Large intestine (tissue), 3 donors: ENCODE data around the gene DSCAML1. TPM values are rescaled to one million over a fixed set of nuclear protein-coding genes. Genes with fewer than 3 reads are reported as not detected.

ENCODE experiments used
- DNase-seq, 2 donors: peaks; one replicate each; pipeline versions ENCODE4 v3.0.0 to v3.0.0-alpha.2; 2013
- H3K27ac ChIP-seq: one replicate; pipeline ENCODE4 v1.5.1; 2013; ENCODE audit warnings: low read length
- H3K27me3 ChIP-seq: 2 replicates; pipeline ENCODE4 v1.6.1; 2013; ENCODE audit warnings: low read length; ENCODE audit not compliant: control insufficient read depth, insufficient read depth
- H3K36me3 ChIP-seq: 2 replicates; pipeline ENCODE4 v1.6.1; 2013; ENCODE audit warnings: low read length; ENCODE audit not compliant: control insufficient read depth, insufficient read depth
- H3K4me1 ChIP-seq: one replicate; pipeline ENCODE4 v1.6.1; 2013; ENCODE audit warnings: low read length; ENCODE audit not compliant: control insufficient read depth, insufficient read depth
- H3K4me3 ChIP-seq: one replicate; pipeline ENCODE4 v1.5.1; 2013; ENCODE audit warnings: low read length
- H3K9me3 ChIP-seq: one replicate; pipeline ENCODE4 v1.6.1; 2013; ENCODE audit warnings: mild to moderate bottlenecking, low read depth, low read length, moderate library complexity; ENCODE audit not compliant: control insufficient read depth
- WGBS: methylation state at CpG from one replicate; pipeline ENCODE4 v1.1.5; 2013; ENCODE audit warnings: low lambda C conversion rate; ENCODE audit not compliant: insufficient coverage; 5-methylcytosine and 5-hydroxymethylcytosine counted together
- polyA plus RNA-seq: library from polyadenylated mRNA; unstranded; fragments of 120-200 nt; gene quantifications from one replicate; pipeline ENCODE4 v1.2.1, GENCODE V29; 2013

DSCAML1 gene
- polyA plus RNA-seq, 1 donor, result 1.6 TPM

DNA sequence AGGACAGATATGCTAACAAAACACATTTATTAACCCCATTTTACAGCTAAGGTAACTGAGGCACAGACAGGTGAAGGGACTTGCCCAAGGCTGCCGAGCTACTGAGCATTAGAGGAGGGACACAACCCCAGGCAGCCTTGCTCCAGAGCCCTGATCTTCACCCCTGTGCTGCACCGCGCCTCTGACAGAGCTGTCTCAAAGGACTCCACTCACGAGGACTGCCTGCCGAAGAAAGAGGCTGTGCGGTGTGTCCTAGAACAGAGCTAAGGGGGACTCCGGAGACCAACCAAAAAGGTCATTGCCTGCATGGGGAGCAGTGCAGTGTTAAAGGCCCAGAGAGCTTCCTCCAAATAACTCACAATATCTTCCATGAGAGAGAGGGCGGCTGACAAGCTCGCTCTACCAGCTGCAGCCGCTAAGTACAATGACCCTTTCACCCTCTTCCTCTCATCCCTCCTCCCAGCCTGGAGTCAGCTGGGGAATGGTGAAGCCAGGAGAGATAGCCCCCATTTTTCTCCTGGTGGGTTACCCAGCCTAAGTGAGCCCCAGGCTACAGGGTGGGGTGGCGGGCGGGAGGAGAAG is 119.2 kb downstream of the DSCAML1 start:
- Histone ChIP-seq H3K9me3 (no peaks in the 10 kb centered on the region), H3K4me1 (peaks cover 40% of the 10 kb centered on the region), H3K27ac (peak overlapping the region; percentile 96), H3K36me3 (no peaks in the 10 kb centered on the region), H3K27me3 (no peaks in the 10 kb centered on the region), H3K4me3 (no peak overlapping the region)
- DNase-seq, result peak in 1 of 2 donors; percentile 38
- no CpG with 5 or more reads among the region's 12 CpGs for WGBS

- no peak for DNase-seq
- Histone ChIP-seq H3K4me1 (peaks cover 35% of the 10 kb centered on the region), H3K27ac (no peak overlapping the region), H3K4me3 (no peak overlapping the region), H3K9me3 (no peaks in the 10 kb centered on the region), H3K36me3 (no peaks in the 10 kb centered on the region), H3K27me3 (no peaks in the 10 kb centered on the region)
- no CpG with 5 or more reads among the region's 7 CpGs for WGBS
These were observed 120.5 kb downstream of the DSCAML1 start for GRCh38 chr11:117676501-117676900.

- H3K36me3 ChIP-seq, result no peaks in the 10 kb centered on the region
- 67% methylated on average over 1 of the region's 8 CpGs for WGBS
- H3K27ac ChIP-seq, result no peak overlapping the region
- peaks cover 10% of the 10 kb centered on the region for H3K4me1 ChIP-seq
- DNase-seq, result no peak
- no peaks in the 10 kb centered on the region for H3K9me3 ChIP-seq
- no peaks in the 10 kb centered on the region for H3K27me3 ChIP-seq
- no peak overlapping the region for H3K4me3 ChIP-seq
These were observed 123.4 kb downstream of the DSCAML1 start for GRCh38 chr11:117673602-117674001.

GRCh38 chr11:117671370-117671769 is 125.6 kb downstream of the DSCAML1 start:
- H3K27ac ChIP-seq, result no peak overlapping the region
- no peaks in the 10 kb centered on the region for H3K4me1 ChIP-seq
- H3K36me3 ChIP-seq, result no peaks in the 10 kb centered on the region
- DNase-seq, result no peak
- no CpG with 5 or more reads among the region's 4 CpGs for WGBS
- H3K9me3 ChIP-seq, result no peaks in the 10 kb centered on the region
- no peak overlapping the region for H3K4me3 ChIP-seq
- no peaks in the 10 kb centered on the region for H3K27me3 ChIP-seq

- no peaks in the 10 kb centered on the region for H3K27me3 ChIP-seq
- no peak overlapping the region for H3K4me3 ChIP-seq
- no CpG with 5 or more reads among the region's 7 CpGs for WGBS
- H3K4me1 ChIP-seq, result no peaks in the 10 kb centered on the region
- no peak for DNase-seq
- no peaks in the 10 kb centered on the region for H3K9me3 ChIP-seq
- H3K27ac ChIP-seq, result no peak overlapping the region
- no peaks in the 10 kb centered on the region for H3K36me3 ChIP-seq
These were observed 126.1 kb downstream of the DSCAML1 start for GRCh38 chr11:117670924-117671323.

DNA sequence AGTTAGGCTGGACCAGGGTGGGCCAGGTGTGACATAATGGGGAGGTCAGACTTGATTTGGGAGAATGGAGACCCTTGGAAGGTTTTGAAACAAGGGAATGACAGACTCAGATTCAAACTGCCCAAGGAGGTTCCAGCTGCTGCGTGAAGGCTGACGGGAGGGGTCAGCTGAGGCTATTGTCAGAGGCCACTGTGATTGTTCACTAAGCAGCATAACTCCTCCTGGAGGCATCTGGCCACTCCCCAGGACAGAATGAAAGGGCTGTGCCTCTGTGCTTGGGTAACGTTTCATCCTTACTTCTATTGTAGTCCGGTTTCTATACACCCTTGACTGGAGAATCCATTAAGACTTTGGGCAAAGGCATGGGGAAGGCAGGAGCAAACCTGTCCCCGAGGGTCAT is 126.6 kb downstream of the DSCAML1 start:
- Histone ChIP-seq H3K9me3 (no peaks in the 10 kb centered on the region), H3K36me3 (no peaks in the 10 kb centered on the region), H3K27me3 (no peaks in the 10 kb centered on the region), H3K4me3 (no peak overlapping the region), H3K27ac (no peak overlapping the region), H3K4me1 (no peaks in the 10 kb centered on the region)
- WGBS, result no CpG with 5 or more reads among the region's 5 CpGs
- DNase-seq, result no peak

DNA sequence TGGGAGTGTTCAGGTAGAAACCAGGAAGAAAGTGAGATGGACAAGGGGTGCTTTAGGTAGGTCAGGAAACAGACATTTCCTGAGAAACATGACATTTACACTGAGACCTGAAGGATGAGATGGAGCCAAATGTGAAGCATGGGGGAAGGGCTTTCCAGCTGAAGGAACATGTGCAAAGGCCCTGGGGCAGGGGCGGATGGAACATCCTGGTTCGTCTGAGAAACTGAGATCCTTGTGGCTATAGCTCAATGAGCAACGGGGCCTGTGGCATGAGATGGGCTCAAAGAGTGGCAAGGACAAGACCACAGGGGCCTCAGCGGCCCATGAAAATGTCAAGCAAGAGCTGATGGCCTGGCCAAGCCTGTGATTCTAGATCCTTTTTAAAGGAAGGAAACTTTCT is 127.4 kb downstream of the DSCAML1 start:
- Histone ChIP-seq H3K4me1 (peaks cover 6% of the 10 kb centered on the region), H3K4me3 (no peak overlapping the region), H3K36me3 (no peaks in the 10 kb centered on the region), H3K27ac (no peak overlapping the region), H3K9me3 (no peaks in the 10 kb centered on the region), H3K27me3 (no peaks in the 10 kb centered on the region)
- DNase-seq, result no peak
- WGBS, result no CpG with 5 or more reads among the region's 4 CpGs

DNA sequence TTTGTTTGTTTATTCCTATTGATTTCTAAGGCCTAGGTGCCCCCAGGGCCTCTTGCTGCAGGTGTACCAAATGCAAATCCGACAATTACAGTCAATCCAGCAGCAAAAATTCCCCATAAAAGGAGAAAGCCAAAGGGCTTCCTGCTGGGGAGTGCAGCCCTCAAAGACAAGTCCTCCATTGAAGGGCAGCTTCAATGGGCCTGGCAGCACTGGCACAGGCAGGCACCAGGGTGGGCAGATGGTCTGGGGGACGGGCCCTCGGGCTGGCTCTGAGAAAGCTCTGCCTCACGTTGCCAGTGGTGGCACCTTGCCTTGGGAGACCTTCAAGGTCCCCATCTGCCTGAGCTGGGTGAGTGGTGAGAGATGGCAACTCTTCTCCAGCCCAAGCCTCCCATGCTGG is 128.0 kb downstream of the DSCAML1 start:
- DNase-seq, result no peak
- H3K27me3 ChIP-seq, result no peaks in the 10 kb centered on the region
- H3K4me3 ChIP-seq, result no peak overlapping the region
- H3K36me3 ChIP-seq, result no peaks in the 10 kb centered on the region
- peaks cover 12% of the 10 kb centered on the region for H3K4me1 ChIP-seq
- WGBS, result no CpG with 5 or more reads among the region's 4 CpGs
- H3K9me3 ChIP-seq, result no peaks in the 10 kb centered on the region
- no peak overlapping the region for H3K27ac ChIP-seq

GRCh38 chr11:117668321-117668751 is 128.7 kb downstream of the DSCAML1 start:
- H3K4me1 ChIP-seq, result peaks cover 14% of the 10 kb centered on the region
- WGBS, result no CpG with 5 or more reads among the region's 6 CpGs
- H3K27ac ChIP-seq, result no peak overlapping the region
- H3K4me3 ChIP-seq, result no peak overlapping the region
- no peaks in the 10 kb centered on the region for H3K27me3 ChIP-seq
- DNase-seq, result no peak
- no peaks in the 10 kb centered on the region for H3K36me3 ChIP-seq
- H3K9me3 ChIP-seq, result no peaks in the 10 kb centered on the region

- H3K27ac ChIP-seq, result no peak overlapping the region
- no CpG with 5 or more reads among the region's 8 CpGs for WGBS
- H3K36me3 ChIP-seq, result no peaks in the 10 kb centered on the region
- H3K9me3 ChIP-seq, result no peaks in the 10 kb centered on the region
- H3K4me3 ChIP-seq, result no peak overlapping the region
- DNase-seq, result peak in 1 of 2 donors; percentile 51
- H3K4me1 ChIP-seq, result peaks cover 19% of the 10 kb centered on the region
- H3K27me3 ChIP-seq, result no peaks in the 10 kb centered on the region
These were observed 132.1 kb downstream of the DSCAML1 start for GRCh38 chr11:117664897-117665296.

GRCh38 chr11:117663821-117664220 is 133.2 kb downstream of the DSCAML1 start:
- Histone ChIP-seq H3K27me3 (no peaks in the 10 kb centered on the region), H3K4me1 (peaks cover 24% of the 10 kb centered on the region), H3K4me3 (no peak overlapping the region), H3K27ac (no peak overlapping the region), H3K9me3 (no peaks in the 10 kb centered on the region), H3K36me3 (no peaks in the 10 kb centered on the region)
- peak in 1 of 2 donors; percentile 47 for DNase-seq
- WGBS, result no CpG with 5 or more reads among the region's 11 CpGs
